ENCODE results near the gene CA4.
"Not testable (repeated sequence)": the region's sequence is repeated elsewhere in the genome, so short reads cannot be mapped to it uniquely, and the experiment has no call there.

The CA4 gene

GRCh38 chr17:60156746-60157145 lies 7.0 kb downstream of the CA4 start:
- no peak for DNase-seq

GRCh38 chr17:60157487-60158040 lies 7.8 kb downstream of the CA4 start:
- no peak for DNase-seq

GRCh38 chr17:60158751-60159478 lies 9.1 kb downstream of the CA4 start:
- no peak for DNase-seq

GRCh38 chr17:60159479-60159866 lies 9.7 kb downstream of the CA4 start:
- DNase-seq = no peak

DNA sequence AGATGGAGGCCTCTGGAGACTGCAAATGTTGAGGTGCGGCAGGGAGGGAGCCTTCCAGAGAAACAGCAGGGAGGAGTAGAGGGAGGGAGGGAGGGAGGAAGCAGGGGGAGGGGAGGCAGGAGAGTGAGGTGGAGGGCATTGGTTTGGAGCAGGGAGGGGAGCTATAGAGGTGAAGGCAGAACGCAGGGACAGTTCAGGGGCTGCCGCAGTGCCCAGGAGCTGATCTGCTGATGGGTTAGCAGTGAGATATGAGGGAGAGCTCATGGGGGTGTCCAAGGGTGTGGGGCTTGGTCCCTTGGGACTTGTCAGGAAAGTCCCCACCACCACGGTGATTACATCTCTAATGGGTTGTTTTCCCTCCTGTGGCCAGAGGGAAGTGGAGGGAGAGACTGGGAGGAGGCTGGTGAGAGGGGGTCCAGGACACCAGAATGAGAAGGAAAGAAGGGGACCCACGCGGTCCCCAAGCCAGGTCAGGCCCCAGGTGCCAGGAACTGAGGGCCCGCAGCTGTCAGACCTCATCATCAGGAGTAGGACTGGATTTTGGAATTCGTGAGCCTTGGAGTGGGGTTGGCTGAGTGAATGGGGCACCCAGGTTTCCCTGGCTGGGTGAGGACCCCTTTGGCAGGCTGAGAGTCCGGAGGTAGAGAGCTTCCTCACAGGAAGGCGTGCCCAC lies 11.2 kb downstream of the CA4 start:
- no peak for DNase-seq

DNA sequence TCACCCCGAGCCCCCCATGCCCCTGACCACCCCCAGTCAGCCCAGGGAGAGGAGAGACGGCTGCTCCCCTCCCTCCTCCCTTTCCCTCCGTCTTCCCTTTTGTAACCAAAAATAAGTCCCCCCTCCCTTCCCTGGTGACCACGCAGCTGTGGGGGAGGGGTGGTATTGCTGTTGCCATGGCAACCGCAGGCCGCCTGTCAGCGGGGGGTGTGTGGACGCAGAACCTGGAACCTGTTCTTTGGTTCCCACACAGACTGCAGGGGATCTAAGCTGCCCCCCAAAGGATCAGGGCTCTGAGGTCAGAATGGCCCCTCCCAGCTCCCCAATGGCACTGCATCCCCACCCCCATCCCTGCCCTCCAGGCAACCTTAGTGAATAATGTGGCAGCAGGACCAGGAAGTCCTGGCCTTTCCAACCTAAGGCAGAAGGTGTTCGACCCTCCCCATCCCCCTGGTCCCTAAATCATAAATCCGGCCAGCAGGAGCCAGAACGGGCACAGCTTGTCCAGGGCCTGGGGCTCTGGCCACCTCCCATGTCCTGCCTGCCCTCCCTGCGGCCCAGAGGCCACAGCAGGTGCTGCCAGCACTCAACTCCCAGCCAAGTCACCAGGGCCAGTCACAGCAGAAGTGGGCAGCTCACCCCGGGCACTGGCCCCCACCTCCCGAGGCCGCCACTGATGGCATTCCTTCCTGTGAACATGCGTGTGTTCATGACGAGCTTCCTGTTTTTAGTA lies 12.0 kb downstream of the CA4 start:
- peak; percentile 61 for DNase-seq

GRCh38 chr17:60163108-60163784 lies 13.5 kb downstream of the CA4 start:
- DNase-seq = peak; percentile 19

DNA sequence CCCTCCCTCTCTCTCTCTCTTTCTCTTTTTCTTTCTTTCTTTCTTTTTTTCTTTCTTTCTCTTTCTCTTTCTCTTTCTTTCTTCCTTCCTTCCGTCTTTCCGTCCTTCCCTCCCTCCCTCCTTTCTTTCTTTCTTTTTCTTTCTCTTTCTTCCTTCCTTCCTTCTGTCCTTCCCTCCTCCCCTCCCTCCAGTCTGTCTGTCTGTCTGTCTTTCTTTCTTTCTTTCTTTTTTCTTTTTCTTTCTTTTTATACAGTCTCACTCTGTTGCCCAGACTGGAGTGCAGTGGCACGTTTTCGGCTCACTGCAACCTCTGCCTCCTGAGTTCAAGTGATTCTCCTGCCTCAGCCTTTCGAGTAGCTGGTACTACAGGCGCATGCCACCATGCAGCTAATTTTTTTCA lies 14.4 kb downstream of the CA4 start:
- DNase-seq = peak; percentile 15

- DNase-seq = no peak
These were observed 14.9 kb downstream of the CA4 start for GRCh38 chr17:60164697-60165096.

DNA sequence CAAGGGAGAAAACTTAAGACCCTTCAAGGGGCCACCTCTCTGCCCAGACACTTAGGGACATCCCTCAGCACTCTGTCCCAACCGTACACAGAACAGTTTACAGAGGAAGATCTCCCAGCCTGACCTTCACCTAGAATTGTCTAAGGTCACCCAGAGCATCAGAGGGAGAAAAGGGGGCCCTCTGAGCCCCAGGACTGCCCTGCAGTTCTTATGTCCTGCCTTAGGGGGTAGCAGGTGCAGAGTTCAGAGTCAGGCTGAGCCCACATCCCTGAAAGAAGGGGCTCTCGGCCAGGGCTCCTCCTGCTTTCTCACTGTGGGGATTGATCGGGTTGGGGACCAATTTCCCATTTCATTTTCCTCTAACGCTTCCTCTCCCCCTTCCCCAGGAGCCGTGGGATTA lies 15.4 kb downstream of the CA4 start:
- DNase-seq = no peak

DNA sequence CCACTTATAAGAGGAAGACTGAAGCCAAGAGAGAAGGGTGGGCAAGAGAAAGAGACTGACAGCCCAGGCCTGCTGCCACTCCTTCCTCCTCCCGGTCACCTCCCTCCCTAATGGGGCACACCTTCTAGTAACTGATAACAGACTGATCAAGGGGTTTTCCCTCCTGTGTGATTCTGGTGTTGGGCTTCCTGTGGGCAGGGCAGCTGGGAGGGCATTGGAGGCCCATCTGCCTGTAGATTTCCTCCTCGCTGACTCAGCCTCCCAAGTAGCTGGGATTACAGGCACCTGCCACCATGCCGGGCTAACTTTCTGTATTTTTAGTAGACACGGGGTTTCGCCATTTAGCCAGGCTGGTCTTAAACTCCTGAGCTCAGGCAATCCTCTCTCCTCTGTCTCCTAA lies 16.2 kb downstream of the CA4 start:
- peak; percentile 37 for DNase-seq

DNA sequence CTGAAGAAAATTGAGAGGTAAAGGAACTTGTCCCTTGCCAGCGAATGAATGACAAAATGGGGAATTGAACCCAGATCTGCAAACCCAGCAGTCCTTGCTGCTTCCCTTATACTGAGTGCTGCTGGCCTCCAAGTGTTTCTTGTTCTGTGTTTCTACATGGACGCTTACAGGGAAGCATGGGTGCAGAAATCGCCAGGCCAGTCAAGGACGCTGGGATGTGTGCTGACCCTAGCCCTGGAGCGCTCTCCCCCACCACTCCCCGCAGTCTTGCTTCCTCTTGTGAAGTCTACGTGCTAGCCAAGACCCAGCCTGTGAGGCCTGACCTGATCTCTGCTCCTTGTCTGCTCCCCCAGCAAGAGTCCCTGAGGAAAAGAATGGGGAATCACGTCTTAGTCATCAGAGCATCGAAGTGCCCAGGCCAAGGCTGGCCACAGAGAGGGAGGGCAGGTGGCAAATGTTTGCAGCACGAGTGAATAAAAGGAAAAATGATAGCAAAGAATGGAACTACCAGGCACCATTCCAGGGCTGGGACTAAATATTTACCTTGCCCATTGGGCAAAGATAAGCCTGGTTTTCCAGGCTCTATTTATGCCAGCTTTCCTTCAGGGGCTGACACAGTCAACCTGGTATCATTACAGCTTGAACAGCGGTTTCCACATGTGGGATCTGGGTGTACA lies 17.4 kb downstream of the CA4 start:
- DNase-seq = no peak

DNA sequence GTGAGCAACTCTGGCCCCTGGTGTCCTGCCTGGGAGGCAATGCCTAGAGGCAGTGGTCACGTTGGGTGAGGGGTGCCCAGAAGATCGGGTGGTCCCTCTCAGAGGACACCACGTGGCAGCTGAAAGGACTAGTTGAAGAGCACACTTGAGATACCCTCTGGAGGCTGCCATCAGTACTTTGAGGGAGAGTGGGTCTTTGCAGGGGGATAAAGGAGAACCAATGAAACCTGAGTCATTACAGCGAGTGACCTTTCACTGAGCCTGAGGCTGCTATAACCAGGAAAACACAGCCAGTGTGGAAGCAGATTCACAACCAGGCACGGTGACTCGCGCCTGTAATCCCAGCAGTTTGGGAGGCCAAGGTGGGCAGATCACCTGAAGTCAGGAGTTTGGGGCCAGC lies 18.9 kb downstream of the CA4 start:
- DNase-seq = no peak

- peak; percentile 77 for DNase-seq
These were observed 20.4 kb downstream of the CA4 start for GRCh38 chr17:60169921-60170817.

DNA sequence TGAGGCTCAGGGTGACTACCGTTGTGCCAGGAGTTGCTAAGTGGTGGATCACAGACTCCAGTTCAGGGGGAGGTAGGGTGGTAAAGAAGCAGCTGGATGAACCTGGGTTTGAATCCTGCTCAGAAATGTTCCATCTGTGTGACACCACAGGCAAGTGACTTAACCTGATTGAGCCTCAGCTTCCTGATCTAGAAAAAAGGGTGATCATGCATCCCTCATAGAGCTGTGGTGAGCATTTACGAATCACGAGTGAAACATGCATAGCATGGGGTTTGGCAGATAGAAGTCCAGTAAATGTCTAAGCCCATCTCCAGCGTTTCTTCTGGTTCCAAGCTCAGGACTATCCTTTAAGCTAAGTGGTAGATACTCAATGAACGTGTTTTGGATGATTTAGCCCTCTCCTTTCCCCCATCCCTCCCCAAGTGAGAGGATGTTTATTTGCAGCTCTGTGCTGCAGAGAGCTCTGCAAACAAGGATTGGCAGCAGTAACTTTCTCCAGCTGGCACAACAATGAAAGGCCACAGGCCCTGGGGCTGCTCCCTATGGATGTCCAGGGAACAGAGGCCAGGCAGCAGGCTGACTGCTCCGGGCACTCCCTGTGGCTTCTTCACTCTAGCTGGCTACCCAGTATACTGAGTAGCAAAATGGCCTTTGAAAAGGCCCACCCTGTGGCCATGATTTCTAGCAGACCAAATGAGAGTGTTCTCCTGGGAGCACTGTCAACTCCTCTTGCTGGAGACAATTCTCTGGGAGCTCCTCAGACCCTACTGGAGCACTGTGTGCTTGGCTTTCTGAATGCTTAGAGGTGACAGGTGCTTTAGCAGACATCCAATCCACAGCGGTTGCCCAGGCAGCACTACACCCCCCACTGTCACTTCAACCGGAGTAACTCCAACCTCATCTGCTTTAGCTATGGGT lies 21.3 kb downstream of the CA4 start:
- DNase-seq = no peak

DNA sequence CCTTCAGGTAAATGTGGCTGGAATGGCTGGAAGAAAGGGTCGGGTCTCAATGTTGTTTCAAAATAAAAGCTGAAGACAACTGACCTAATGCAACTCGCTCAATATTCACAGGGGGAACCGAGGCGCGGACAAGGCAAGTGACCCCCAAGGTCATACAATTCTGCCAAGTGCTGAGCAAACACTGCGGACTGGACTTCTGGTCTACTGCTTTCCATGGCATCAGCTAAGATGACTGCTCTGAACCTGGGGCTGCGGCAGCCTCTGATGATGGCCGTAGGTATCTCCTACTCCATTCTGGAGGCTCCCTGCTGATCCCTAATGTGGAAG lies 21.9 kb downstream of the CA4 start:
- no peak for DNase-seq

GRCh38 chr17:60173304-60173819 lies 23.6 kb downstream of the CA4 start:
- peak; percentile 36 for DNase-seq

DNA sequence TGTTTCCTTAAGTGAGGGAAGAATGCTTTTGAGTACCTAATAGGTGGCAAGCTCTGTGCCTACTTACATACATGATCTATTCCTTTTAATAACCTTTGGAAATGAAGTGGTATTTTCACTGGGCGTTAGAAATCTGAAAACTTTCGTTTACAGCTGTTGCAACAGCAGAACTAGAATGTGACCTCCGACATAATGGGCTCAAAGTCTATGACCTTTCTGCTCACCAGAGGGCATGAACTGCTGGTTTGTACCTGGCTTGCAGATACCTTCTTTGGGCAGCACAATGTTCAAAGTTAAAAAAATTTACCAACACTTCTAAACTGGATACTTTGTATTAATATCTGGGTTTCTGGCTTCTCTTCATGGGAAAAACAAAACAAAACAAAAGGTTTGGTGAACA lies 24.3 kb downstream of the CA4 start:
- no peak for DNase-seq

DNA sequence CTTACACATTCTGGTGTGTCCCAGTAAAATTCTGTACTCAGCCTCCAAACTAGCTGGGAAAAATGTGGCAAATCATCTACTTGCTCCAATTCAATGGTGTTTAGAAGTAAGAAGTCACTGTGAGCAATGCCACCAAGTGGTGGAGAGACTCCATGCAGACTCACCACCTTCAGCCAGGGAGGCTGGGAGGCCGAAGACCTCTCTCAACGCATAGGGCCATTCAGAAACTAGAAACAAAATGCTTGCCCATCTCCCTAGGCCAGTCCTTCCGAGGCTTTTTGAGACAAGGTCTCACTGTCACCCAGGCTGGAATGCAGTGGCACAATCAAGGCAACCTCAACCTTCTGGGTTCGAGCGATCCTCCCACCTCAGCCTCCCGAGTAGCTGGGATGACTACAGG lies 25.0 kb downstream of the CA4 start:
- peak; percentile 45 for DNase-seq

DNA sequence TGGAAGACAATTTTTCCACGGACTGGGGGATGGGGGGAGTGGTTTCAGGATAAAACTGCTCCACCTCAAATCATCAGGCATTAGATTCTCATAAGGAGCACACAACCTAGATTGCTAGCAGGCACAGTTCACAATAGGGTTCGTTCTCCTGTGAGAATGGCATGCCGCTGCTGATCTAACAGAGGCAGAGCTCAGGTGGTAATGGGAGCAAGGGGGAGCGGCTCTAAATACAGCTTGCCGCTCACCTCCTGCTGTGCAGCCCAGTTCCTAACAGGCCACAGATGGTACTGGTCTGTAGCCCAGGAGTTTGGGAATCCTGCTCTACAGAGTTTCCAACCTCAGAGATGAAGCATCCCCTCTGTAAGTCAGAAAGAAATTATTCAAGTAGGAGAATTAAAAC lies 27.0 kb downstream of the CA4 start:
- DNase-seq = not testable (repeated sequence)
